Activated T-helper 2 cell treated with anti-CD3 and anti-CD28 coated beads, Interferon-gamma antibody, Interleukin-2, Interleukin-4, amounts not matched to agents 10 μg/mL and 5 μg/mL and 100 μg/mL, durations not matched to agents 14 hours and 24 hours and 36 hours (primary cell): Measurements from ENCODE around the gene LRRC32. TPM values are rescaled to one million over a fixed set of nuclear protein-coding genes. Genes with fewer than 3 reads are reported as not detected.

Experiments used
- DNase-seq: peaks from one replicate; pipeline ENCODE4 v3.0.0; 2021; ENCODE audit warnings: low spot score
- H3K27ac Mint-ChIP-seq: one replicate; pipeline ENCODE4 v1.8.0; 2021; ENCODE audit warnings: mixed read lengths
- H3K27me3 Mint-ChIP-seq: one replicate; pipeline ENCODE4 v1.8.0; 2021; ENCODE audit warnings: low read depth, mixed read lengths
- H3K36me3 Mint-ChIP-seq: one replicate; pipeline ENCODE4 v1.8.0; 2021; ENCODE audit warnings: low read depth, mixed read lengths
- H3K4me1 Mint-ChIP-seq: one replicate; pipeline ENCODE4 v1.8.0; 2021; ENCODE audit warnings: low read depth, mixed read lengths
- H3K4me3 Mint-ChIP-seq: one replicate; pipeline ENCODE4 v1.8.0; 2021; ENCODE audit warnings: low read depth, mild to moderate bottlenecking, moderate library complexity, mixed read lengths
- H3K9me3 Mint-ChIP-seq: one replicate; pipeline ENCODE4 v1.8.0; 2021; ENCODE audit warnings: mixed read lengths
- intact Hi-C: fragments of 100-400 bp; cut with micrococcal nuclease; formaldehyde crosslinking; loops from one replicate; pipeline ENCODE4 v1.15.1; 2023
- total RNA-seq: library from RNA; stranded (reverse); gene quantifications from 2 replicates; pipeline ENCODE4 v1.2.3, GENCODE V29; 2022

Gene LRRC32
- total RNA-seq, 1 donor from 2014 or later, result 26.7 TPM

GRCh38 chr11:76630600-76631281 is 39.8 kb downstream of the LRRC32 start:
- Mint-ChIP-seq H3K9me3 (peaks cover 8% of the 10 kb centered on the region), H3K27ac (peak overlapping the region; percentile 94), H3K4me3 (peak overlapping the region; percentile 60), H3K4me1 (peaks cover 53% of the 10 kb centered on the region), H3K36me3 (peaks cover 13% of the 10 kb centered on the region), H3K27me3 (no peaks in the 10 kb centered on the region)
- DNase-seq, result no peak
- intact Hi-C loops, result no loop called here

GRCh38 chr11:76629853-76630599 is 40.5 kb downstream of the LRRC32 start:
- no peak for DNase-seq
- intact Hi-C loops, result loop anchor here (1.0 kb wide), 1 partner anchor 12 kb away; no protein-coding TSS in a partner anchor
- peak overlapping the region; percentile 66 for H3K4me3 Mint-ChIP-seq
- H3K4me1 Mint-ChIP-seq, result peaks cover 53% of the 10 kb centered on the region
- no peaks in the 10 kb centered on the region for H3K27me3 Mint-ChIP-seq
- H3K36me3 Mint-ChIP-seq, result peaks cover 20% of the 10 kb centered on the region
- H3K27ac Mint-ChIP-seq, result peak overlapping the region; percentile 94
- peaks cover 15% of the 10 kb centered on the region for H3K9me3 Mint-ChIP-seq

GRCh38 chr11:76629116-76629852 is 41.3 kb downstream of the LRRC32 start:
- peak; percentile 31 for DNase-seq
- Mint-ChIP-seq H3K4me1 (peaks cover 53% of the 10 kb centered on the region), H3K27ac (peak overlapping the region; percentile 94), H3K4me3 (peak overlapping the region; percentile 66), H3K27me3 (no peaks in the 10 kb centered on the region), H3K9me3 (peaks cover 15% of the 10 kb centered on the region), H3K36me3 (peaks cover 20% of the 10 kb centered on the region)
- intact Hi-C loops, result loop anchor here (1.0 kb wide), 1 partner anchor 13 kb away; no protein-coding TSS in a partner anchor

GRCh38 chr11:76628408-76628947 is 42.1 kb downstream of the LRRC32 start:
- Mint-ChIP-seq H3K27me3 (no peaks in the 10 kb centered on the region), H3K4me3 (peak overlapping the region; percentile 41), H3K36me3 (peaks cover 20% of the 10 kb centered on the region), H3K4me1 (peaks cover 53% of the 10 kb centered on the region), H3K9me3 (peaks cover 15% of the 10 kb centered on the region), H3K27ac (peak overlapping the region; percentile 94)
- intact Hi-C loops, result no loop called here
- no peak for DNase-seq

- Mint-ChIP-seq H3K36me3 (peaks cover 20% of the 10 kb centered on the region), H3K27ac (peak overlapping the region; percentile 94), H3K4me1 (peaks cover 56% of the 10 kb centered on the region), H3K9me3 (peaks cover 15% of the 10 kb centered on the region), H3K27me3 (no peaks in the 10 kb centered on the region), H3K4me3 (peak overlapping the region; percentile 11)
- DNase-seq, result no peak
- intact Hi-C loops, result loop anchor here (1.0 to 2.0 kb wide), 2 partner anchors 39 to 45 kb away; no protein-coding TSS in a partner anchor
Measured at GRCh38 chr11:76627606-76628005, 42.9 kb downstream of the LRRC32 start.

- Mint-ChIP-seq H3K4me3 (no peak overlapping the region), H3K36me3 (peaks cover 20% of the 10 kb centered on the region), H3K27me3 (no peaks in the 10 kb centered on the region), H3K9me3 (peaks cover 15% of the 10 kb centered on the region), H3K4me1 (peaks cover 51% of the 10 kb centered on the region), H3K27ac (peak overlapping the region; percentile 94)
- peak; percentile 69 for DNase-seq
- intact Hi-C loops, result loop anchor here (1.0 to 2.0 kb wide), 2 partner anchors 39 to 46 kb away; no protein-coding TSS in a partner anchor
Measured at GRCh38 chr11:76626921-76627401, 43.6 kb downstream of the LRRC32 start.

- intact Hi-C loops, result loop anchor here (2.0 kb wide), 1 partner anchor 47 kb away; no protein-coding TSS in a partner anchor
- H3K4me1 Mint-ChIP-seq, result peaks cover 50% of the 10 kb centered on the region
- no peak overlapping the region for H3K27ac Mint-ChIP-seq
- no peak overlapping the region for H3K4me3 Mint-ChIP-seq
- H3K36me3 Mint-ChIP-seq, result peaks cover 20% of the 10 kb centered on the region
- no peak for DNase-seq
- H3K27me3 Mint-ChIP-seq, result no peaks in the 10 kb centered on the region
- H3K9me3 Mint-ChIP-seq, result peaks cover 15% of the 10 kb centered on the region
Measured at GRCh38 chr11:76626266-76626665, 44.3 kb downstream of the LRRC32 start.

GRCh38 chr11:76625472-76626186 is 44.9 kb downstream of the LRRC32 start:
- H3K4me1 Mint-ChIP-seq, result peaks cover 46% of the 10 kb centered on the region
- peaks cover 19% of the 10 kb centered on the region for H3K36me3 Mint-ChIP-seq
- H3K27me3 Mint-ChIP-seq, result no peaks in the 10 kb centered on the region
- no peak overlapping the region for H3K27ac Mint-ChIP-seq
- peaks cover 15% of the 10 kb centered on the region for H3K9me3 Mint-ChIP-seq
- no peak for DNase-seq
- intact Hi-C loops, result loop anchor here (2.0 kb wide), 1 partner anchor 47 kb away; no protein-coding TSS in a partner anchor
- no peak overlapping the region for H3K4me3 Mint-ChIP-seq

GRCh38 chr11:76624500-76625379 is 45.8 kb downstream of the LRRC32 start:
- H3K4me1 Mint-ChIP-seq, result peaks cover 37% of the 10 kb centered on the region
- H3K27ac Mint-ChIP-seq, result no peak overlapping the region
- peaks cover 15% of the 10 kb centered on the region for H3K36me3 Mint-ChIP-seq
- no peaks in the 10 kb centered on the region for H3K27me3 Mint-ChIP-seq
- peaks cover 10% of the 10 kb centered on the region for H3K9me3 Mint-ChIP-seq
- intact Hi-C loops, result no loop called here
- H3K4me3 Mint-ChIP-seq, result no peak overlapping the region
- no peak for DNase-seq

GRCh38 chr11:76623884-76624419 is 46.6 kb downstream of the LRRC32 start:
- H3K4me1 Mint-ChIP-seq, result peaks cover 29% of the 10 kb centered on the region
- no peak overlapping the region for H3K27ac Mint-ChIP-seq
- intact Hi-C loops, result no loop called here
- DNase-seq, result no peak
- H3K36me3 Mint-ChIP-seq, result peaks cover 15% of the 10 kb centered on the region
- peaks cover 10% of the 10 kb centered on the region for H3K9me3 Mint-ChIP-seq
- H3K4me3 Mint-ChIP-seq, result no peak overlapping the region
- no peaks in the 10 kb centered on the region for H3K27me3 Mint-ChIP-seq
